Stimulated activated CD4-positive, alpha-beta T cell treated with anti-CD3 and anti-CD28 coated beads, TNF-alpha, amount 100 ng/mL, for 48 hours (primary cell): Measurements from ENCODE around the gene ANP32E.

Experiments
- DNase-seq, 3 donors: peaks; one replicate each; pipeline ENCODE4 v3.0.0-alpha.2; 2020; ENCODE audit warnings: low read depth in 3 of 3

Gene ANP32E

DNA sequence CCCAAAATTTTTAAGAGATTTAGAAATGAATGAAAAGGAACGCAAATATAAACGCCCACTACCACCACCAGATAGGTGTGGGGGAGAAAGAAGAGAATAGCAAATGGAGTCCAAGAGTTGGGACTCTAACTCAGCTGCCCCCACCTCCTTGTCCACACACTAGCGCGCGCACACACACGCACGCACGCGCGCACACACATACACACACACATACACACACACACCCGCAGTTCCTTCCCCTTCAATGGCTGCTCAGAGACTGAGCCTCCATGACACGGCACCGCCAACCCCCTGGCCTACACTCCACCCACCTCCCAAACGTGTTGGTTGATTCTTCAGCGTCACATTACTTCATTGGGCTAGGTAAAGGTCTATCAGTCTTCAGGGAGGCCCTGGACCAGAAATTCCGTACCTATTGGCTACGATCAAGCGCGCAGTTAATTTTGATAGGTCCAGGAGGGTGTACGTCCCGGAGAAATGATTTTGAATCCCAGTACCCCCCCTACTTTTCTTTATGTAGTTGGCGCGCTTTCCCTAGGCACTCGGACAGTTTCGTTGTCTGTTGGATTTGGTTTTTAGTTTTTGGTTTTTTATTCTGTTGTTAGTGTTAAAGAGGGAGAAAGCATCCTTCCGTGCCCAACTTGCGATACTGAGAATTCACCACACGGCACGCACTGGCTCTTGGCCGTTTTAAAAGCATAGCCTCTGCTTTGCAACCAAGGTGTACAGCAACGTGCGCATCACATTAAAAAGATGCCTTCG lies at the start of gene ANP32E:
Gene ANP32E, minus strand, starts transcription at position 261 of the 762 bp plus-strand sequence. CDS start 326 bp downstream, outside the sequence.
- DNase-seq: peak; percentile 83 to 92 (median 86)

DNA sequence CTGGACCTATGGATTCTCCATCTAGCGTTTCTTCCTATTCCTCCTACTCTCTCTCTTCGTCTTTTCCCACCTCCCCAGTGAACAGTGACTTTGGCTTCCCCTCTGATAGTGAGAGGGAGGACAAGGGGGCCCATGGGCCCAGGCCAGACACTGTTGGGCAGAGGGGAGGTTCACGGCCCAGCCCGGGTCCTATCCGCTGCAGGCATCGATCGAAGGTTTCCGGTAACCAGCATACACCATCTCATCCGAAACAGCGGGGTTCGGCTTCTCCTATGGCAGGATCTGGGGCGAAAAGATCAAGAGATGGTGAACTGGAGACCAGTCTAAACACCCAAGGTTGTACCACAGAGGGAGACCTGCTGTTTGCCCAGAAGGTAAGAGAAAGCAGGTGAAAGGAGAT lies 47.3 kb upstream of the ANP32E start:
- DNase-seq: no peak

DNA sequence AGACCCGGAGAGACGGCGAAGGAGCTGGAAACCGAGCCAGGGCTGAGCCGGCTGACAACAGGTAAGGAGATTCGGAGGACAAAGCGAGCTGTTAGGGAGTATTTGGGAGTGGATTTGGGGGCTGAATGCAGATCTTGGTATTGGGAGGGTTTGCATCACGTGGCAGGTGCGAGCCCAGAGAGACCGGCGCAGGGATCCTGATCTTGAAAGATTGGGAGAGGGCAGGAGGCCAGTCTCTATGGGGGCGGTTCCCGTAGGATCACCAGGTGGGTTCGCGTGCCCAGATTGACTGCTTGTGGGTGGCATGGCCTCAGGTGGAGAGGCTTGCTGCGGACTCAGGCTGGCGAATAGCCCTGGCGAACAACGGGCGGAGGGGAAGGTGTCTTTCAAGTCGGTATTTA lies 46.6 kb upstream of the ANP32E start:
- no peak for DNase-seq

DNA sequence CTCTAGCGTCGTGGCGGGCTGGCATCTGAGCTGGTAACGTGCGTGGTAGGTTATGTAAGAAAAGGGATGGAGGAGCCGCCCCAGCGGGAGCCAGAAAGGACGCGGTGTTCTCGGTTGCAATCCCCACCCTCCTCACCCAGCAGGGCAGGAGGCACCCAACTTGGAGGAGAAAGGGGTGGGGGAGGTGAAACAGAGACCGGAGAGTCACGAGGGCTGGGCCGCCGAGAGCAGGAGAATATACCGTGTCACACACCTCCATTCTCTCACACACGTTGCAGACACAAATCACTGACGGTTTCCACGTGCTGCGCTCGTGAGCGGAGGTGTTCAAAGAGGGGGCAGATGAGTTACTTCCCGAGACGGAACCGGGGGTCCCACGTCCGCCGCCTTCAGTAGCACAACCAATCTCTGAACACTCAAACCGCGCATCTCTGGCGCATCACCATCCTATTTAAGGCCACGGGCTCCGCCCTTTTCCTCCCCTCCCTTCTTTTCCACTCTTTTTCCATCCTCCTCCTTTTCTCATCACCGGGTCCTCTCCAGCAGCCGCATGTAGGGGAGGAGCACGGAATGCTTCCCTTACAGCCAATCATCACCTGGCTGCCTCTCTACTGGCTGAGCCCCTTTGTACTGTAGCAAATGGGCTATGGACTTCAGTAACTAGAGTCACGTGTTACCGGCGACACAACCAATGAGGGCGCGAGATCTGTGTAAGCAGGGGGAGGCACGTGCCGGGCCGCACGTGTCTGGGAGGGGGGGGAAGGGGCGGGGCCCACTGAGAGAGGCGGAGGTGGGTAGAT lies 46.0 kb upstream of the ANP32E start, which contains the start of gene CIART:
Gene CIART, plus strand, starts transcription at position 797 of the 800 bp plus-strand sequence. CDS start 714 bp downstream, outside the sequence.
- peak; percentile 53 to 80 (median 74) for DNase-seq

DNA sequence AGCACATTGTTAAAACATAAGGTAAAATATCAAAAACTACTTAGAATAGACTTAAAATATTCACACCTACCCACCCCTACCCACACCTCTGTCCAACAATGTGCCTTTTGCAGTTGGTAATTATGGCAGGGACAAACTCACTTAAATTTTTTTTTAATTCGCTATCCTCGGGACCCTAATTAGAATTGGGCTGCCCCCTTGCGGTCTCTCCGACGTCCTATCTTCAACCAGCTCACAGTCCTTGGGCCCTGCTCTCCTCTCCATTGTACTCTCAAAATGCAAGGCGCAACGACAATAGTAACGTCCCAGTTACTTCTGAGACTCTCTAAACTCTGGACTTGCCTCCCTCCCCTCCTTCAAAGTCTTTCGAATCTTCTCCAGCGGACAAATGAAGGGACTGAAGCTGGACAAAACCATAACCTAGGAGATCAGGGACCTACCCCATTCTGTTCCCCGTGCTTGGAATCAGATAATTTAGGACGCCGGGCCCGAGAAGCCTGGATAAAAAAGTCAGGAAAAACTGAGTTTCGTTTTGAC lies 45.4 kb upstream of the ANP32E start:
- peak in 1 of 3 donors; percentile 37 for DNase-seq

DNA sequence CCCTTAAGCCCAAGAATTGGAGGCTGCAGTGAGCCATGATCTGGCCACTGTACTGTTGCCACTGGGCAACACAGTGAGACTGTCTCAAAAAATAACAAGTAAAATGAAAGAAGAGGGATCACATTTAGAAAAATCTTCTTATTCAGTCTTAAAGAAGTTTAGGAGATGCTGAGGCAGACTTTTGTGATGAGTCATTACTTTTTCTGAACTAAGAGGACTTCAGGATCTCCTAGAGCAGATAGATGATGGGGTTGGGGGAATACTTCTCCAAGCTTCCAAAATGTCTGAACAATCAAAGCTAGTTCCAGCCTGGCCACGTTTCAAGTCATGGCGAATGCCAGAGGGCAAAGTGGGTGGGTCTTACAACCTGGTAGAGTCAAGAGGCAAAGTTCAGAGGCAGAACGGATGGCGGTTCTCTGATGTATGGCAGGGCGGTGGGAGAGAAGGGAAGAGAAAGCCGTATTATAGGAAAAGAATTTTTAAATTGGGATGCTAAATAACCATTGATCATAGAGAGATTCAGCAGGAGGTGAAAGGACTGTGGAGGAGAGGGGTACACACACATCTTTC lies 44.3 kb upstream of the ANP32E start:
- DNase-seq: no peak

DNA sequence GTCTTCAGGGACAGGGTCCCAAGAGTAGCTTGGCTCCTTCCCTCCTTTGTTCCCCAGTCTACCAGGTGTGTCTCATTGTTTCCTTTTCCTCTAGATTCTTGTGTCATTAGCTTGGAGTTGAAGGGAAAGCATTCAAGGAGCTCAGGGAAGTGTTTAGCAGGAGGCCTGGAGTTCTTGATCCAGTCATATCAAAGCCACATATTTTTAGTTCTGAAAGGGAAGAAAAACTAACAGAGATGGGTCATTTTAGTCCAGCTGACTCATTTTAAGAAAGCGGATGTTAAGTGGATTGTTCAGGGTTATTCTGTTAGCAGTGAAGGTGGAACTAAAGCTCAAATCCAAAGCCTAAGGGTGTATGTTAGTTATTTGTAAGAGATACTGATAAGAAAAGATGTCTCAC lies 37.4 kb upstream of the ANP32E start:
- DNase-seq: no peak

DNA sequence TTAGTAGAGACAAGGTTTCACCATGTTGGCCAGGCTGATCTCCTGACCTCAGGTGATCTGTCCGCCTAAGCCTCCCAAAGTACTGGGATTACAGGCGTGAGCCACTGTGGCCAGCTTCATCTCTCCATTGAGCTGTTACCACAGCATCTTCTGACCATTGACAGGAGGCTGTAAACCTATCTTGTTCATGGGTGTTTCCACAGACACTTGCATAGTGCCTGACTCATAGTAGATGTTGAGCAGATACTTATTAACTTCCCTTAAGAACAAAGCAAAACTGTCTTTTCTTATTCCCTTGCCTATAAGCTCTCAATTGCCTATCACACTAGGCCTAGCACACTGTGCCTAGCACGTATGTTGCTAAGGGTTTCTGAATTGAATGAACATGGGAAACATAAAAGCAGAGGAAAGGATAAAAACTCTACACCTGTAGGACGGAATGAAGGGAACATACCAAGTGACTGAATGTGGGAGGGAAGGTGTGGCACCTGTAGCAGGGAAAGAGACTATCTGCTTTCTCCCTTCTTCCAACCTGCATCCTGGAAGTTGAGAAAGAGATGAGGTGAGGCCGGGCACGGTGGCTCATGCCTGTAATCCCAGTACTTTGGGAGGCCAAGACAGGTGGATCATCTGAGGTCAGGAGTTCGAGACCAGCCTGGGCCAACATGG lies 35.5 kb upstream of the ANP32E start:
- no peak for DNase-seq

DNA sequence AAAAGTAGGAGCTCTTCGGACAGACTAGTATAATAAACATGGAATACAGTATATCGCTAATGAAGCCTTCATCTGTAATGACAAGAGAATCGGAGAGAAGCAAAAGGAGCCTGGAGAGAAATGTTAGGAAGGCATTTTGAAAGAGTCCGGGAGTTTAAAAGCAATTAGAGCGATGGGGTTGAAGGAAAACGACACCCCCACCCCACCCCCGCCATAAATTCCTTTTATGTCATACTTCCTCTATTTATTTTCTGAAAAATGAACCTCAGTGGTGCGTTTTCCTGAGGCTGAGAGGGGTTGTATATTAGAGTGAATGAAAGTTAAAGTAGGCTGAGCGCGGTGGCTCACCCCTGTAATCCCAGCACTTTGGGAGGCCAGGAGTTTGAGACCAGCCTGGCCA lies 33.5 kb upstream of the ANP32E start:
- no peak for DNase-seq

DNA sequence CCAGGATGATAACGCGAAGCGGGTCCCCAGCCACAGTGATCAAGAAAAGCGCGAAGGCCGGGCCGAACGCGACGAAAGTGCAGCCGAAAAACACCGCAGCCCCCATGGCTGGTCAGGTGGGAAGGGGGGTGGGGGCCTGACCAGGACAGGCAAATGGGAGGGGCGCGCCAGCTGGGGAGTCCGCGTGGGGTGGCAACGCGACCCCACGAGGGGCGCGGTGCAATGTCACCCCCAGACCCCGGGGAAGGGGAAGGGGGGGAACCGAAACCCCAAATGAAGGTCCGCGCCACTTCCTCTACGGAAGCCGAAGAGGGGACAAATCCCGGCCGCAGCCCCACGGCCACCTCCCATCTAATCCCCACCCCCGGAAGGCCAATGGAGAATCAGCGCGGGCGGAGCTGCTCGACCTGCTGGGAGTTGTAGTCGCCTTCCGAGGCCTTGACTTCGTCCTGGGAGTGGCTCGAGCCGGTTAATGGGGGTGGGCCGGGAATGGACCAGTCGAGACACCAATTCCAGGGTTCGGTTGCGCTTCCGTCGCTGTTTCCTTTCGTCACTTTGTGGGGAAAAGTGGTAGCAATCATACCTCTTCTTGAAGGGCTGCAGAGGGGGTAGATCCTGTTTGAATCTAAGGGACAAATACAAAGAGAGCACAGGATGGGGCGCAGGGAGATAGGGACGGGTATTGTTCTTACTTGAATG lies 32.9 kb upstream of the ANP32E start, which contains the start of gene APH1A:
Gene APH1A, minus strand, starts transcription at position 312 of the 699 bp plus-strand sequence. Its CDS starts 206 bp downstream, at position 106.
- DNase-seq: peak; percentile 85 to 90 (median 88)

DNA sequence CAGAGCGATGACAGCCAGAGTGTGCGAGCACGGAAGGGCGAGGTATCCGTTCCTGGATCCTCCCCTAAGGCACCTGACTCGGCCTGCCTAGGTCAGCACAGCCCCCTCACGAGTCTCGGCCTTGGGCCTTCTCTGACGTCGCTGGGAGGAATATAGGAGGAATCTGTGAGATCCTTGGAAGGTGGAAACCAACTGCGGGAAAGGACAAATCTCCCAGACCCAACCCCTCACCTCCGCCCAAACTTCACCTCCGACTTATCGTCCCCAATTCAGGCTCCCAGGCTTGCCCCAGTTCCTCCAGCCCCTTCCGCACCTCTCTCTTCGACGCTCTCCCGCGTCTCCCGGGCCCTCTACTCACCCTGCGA lies 32.4 kb upstream of the ANP32E start:
- no peak for DNase-seq

DNA sequence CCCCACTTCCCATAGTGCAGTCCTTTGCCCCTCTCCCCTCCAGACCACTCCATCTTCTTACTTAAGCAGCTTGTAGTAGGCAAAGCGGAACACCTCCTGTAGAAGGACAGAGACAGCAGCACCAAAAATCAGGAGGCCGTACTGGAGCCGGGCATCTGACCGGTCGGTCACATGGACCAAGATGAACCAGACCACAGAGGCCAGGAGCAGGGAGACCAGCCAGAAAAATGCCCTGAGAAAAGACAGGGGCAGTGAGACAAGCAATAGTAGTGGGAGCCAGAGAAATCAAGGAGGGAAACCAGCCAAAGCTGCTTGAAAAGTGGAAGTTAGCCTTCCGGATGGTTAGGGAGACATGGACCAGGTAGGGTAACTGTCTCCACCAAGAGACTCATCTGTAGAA lies 32.0 kb upstream of the ANP32E start:
- DNase-seq: no peak

DNA sequence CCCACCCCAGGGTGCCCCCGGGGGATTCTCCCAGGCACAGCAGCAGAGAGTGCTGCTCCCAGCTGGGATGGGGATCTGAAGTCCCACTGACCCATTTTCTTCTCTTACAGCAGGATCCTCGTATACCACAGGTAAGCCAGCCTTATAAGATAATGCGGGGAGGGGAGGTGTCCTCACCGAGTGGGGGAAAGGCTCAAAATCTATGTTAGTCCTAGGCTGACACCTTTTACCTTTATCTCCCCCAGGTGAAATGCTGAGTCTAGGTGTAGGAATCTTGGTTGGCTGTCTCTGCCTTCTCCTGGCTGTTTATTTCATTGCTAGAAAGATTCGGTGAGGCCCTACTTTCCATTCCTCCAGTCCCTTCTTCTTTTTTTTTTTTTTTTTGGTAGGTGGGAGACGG lies 27.6 kb upstream of the ANP32E start:
- no peak for DNase-seq

DNA sequence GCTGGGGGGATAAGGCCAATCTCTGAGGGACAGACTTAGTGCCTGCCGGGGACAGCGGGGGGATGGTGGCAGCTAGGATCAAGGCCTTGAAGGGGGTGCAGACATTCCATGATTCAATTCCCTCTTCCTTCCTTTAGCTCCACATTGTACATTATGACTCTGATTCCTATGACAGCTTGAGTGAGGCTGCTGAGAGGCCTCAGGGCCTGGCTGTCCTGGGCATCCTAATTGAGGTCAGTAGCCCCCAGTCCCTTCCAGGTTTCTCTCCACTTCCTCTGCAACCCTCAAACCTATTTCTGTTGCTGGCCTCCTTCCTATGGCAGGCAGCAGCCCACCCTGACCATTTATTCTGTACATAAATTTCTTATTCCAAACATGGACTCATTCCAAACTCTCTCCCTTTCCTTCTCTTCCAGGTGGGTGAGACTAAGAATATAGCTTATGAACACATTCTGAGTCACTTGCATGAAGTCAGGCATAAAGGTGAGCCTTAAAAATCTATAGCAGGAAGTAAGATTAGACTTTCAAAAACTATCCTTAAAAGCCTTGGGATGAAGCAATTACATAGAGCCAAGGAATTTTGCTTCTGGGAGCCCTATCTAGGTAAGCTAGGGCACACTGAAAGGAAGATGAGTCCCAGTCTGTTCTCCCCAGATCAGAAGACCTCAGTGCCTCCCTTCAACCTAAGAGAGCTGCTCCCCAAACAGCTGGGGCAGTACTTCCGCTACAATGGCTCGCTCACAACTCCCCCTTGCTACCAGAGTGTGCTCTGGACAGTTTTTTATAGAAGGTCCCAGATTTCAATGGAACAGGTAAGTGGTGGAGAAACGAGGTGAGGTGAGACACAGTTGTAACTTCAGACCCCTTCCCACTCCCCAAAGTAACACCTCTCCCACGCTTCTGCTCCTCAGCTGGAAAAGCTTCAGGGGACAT lies 26.7 kb upstream of the ANP32E start:
- DNase-seq: no peak

DNA sequence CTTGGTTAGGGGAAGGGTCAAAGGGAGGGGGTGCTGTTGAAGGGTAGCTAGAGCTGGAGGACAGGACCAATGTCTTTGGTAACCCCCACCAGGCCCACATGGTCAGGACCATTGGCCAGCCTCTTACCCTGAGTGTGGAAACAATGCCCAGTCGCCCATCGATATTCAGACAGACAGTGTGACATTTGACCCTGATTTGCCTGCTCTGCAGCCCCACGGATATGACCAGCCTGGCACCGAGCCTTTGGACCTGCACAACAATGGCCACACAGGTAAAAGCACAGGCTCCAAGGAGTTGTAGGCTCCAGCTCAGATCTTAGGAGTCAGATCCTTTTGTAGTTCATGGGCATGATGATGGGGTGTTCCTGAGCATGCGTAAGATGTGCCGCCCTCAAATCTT lies 25.5 kb upstream of the ANP32E start:
- DNase-seq: no peak

DNA sequence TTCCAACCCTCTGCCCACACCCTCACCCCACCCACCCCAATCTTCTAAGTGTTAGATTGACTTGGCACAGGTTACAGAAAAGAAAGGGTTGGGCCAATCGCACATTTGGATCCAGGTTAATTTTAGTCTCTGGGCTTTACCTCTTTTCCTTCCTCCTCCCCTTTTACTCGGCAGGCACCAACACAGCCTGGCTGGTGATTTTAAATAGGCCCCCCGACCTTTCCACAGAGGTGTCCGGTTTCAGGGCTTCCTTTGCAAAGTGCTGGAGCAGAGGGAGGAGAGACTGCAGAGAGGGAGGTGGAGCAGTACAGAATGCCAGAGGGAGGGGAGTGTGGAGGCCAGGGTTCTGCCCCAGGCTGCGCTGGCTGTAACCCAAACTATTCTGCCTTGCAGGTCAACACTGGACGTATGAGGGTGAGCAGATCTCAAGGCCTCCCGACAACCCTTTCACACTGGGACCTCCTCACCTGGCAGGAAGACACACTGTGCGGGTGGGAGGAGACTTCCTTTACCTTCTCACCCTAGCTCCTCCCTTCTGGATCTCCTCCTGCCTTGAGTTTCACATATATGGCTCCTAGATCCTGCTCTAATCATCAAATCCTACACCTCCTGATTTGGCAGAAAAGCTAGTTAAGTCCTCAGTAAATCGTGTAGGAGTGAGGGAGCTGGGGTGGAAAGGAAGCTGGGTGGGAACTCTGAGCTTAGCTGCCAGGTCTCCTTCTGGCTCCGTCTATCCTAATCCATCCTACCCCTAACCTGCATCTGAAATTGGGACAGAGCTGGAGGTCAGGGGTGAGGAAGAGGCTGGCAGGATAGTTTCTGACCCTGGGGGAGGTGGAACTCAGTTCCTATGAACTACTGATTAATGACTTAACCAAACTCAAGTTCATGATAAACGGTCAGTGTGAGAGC lies 24.1 kb upstream of the ANP32E start:
- DNase-seq: no peak

DNA sequence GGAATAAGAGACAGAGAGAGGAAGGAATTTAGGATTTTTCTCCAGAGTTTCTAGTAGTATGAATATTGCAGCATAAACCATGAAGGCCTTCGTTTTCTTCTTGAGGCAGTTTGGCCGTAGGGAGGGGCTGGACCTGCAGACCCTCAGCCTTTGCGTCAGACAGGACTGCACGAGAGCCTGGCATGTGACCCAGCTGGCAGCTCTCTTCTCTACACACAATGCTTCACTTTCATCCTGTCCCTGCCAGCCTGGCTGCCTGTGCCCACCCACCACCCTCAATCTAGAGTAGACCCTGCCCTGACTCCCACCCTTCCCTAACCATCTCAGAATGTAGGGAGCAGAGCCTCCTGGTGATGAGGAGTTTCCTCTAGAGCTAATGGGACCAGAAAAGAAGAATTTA lies 23.3 kb upstream of the ANP32E start:
- no peak for DNase-seq

DNA sequence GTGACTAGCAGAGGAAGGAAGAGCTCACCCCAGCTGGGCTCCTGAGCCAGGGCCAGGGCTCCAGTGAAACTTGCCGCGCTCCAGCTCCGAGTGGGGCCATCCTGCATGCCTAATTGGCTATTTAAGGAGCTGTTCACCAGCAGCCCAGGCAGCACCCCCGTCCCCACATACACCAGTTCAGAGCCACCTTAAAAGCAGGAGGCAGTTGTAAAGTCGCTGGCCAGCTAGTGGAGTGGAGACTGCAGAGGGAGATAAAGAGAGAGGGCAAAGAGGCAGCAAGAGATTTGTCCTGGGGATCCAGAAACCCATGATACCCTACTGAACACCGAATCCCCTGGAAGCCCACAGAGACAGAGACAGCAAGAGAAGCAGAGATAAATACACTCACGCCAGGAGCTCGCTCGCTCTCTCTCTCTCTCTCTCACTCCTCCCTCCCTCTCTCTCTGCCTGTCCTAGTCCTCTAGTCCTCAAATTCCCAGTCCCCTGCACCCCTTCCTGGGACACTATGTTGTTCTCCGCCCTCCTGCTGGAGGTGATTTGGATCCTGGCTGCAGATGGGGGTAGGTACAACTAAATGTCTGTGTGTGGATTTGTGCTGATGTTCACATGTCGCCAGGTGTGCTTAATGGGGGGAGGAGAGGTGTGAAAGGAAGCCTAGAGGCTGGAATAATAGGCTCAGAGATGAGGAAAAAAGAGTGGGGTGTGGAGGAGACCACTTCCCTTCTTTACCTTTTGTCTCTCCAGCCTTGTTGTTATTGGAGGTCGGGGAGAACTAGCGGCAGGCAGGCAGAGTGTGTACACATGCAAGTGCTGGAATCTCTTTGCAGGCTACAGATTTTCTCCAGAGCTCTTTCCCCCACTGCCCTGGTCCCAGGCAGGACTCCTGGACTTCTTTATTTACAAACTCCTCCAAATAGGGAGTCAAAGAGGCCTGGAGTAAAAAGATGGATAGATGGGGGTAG lies 22.0 kb upstream of the ANP32E start, which contains the start of gene CA14:
Gene CA14, plus strand, starts transcription at position 151 of the 962 bp plus-strand sequence. Its CDS starts 355 bp downstream, at position 506.
- no peak for DNase-seq
